Adrenal gland (tissue), 5 donors: ENCODE data around the gene LRRC66.

ENCODE experiments used
- CTCF ChIP-seq, 6 experiments: fragments of 450-650 bp in 4 of 6; fragments of 200-600 bp in 2 of 6; sonication (generic) in 1 of 6; IDR thresholded peaks; 1 replicate in 5 of 6; 2 replicates in 1 of 6; pipeline versions ENCODE4 v1.5.1 to v1.8.0; 2016 to 2021; ENCODE audit warnings: antibody characterized with exemption in 6 of 6, mild to moderate bottlenecking in 2 of 6, moderate library complexity in 1 of 6
- POLR2A ChIP-seq, 2 donors: fragments of 450-650 bp; IDR thresholded peaks; one replicate each; pipeline ENCODE4 v1.6.1; 2017; ENCODE audit warnings: antibody characterized with exemption in 2 of 2, mild to moderate bottlenecking in 2 of 2, moderate library complexity in 1 of 2
- donor health status: DM: no; HTN: no; CAD: no.

DNA sequence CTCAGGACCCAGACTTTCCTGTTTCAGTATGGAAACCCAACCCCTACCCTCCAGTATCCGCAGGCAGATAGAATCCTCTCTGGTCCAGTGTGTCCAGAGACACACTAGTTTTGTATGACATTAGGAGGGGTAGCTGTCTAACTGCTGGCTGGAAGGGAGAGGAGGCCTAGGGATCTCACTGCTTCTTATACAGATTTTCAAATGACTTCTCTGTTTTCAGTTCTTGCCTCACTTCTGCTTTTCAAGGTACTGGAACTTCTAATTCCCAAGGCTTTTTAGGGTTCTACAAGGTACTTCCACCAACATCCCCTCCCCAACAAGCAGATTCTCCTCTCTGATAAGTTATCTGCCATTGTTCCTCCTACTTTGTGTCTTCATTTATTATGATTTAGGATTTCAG lies 11.8 kb upstream of the LRRC66 start:
- TF ChIP-seq CTCF (IDR thresholded peaks at IDR 0.05) (no peak), POLR2A (IDR thresholded peaks at IDR 0.05) (no peak)
